Measurements from ENCODE around the gene RHOT2.

- TF ChIP-seq, protein P1, sequence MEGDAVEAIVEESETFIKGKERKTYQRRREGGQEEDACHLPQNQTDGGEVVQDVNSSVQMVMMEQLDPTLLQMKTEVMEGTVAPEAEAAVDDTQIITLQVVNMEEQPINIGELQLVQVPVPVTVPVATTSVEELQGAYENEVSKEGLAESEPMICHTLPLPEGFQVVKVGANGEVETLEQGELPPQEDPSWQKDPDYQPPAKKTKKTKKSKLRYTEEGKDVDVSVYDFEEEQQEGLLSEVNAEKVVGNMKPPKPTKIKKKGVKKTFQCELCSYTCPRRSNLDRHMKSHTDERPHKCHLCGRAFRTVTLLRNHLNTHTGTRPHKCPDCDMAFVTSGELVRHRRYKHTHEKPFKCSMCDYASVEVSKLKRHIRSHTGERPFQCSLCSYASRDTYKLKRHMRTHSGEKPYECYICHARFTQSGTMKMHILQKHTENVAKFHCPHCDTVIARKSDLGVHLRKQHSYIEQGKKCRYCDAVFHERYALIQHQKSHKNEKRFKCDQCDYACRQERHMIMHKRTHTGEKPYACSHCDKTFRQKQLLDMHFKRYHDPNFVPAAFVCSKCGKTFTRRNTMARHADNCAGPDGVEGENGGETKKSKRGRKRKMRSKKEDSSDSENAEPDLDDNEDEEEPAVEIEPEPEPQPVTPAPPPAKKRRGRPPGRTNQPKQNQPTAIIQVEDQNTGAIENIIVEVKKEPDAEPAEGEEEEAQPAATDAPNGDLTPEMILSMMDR (IDR thresholded peaks at IDR 0.05; ENCODE audit: extremely low read depth in 1 of 2, insufficient read depth in 1 of 2, low read depth in 1 of 2, low read length in 2 of 2) = no peak
- TF ChIP-seq EZH2 (IDR thresholded peaks at IDR 0.05; ENCODE audit: borderline replicate concordance, low read depth, low read length, severe bottlenecking) = no peak
- no peak for TF ChIP-seq MYC (IDR thresholded peaks at IDR 0.05; ENCODE audit: low read depth, low read length)
- no peak for TF ChIP-seq MAX (IDR thresholded peaks at IDR 0.05; ENCODE audit: insufficient read depth, insufficient read length)
- no peak for TF ChIP-seq POLR2A (IDR thresholded peaks at IDR 0.05; ENCODE audit: low read depth, low read length)
- TF ChIP-seq POLR2AphosphoS5 (IDR thresholded peaks at IDR 0.05; ENCODE audit: insufficient read depth, low read depth, low read length) = no peak
- TF ChIP-seq FOS (IDR thresholded peaks at IDR 0.05; ENCODE audit: borderline replicate concordance, insufficient read depth, low read length) = no peak
- TF ChIP-seq JUN (IDR thresholded peaks at IDR 0.05; ENCODE audit: borderline replicate concordance, insufficient read depth, insufficient read length, low read depth) = no peak
These were observed 8.1 kb downstream of the RHOT2 start for GRCh38 chr16:675884-676564.

Measured in endothelial cell of umbilical vein (primary cell).